Ramos (cell line): Measurements from ENCODE around the gene CTNNA3.

Source experiments
- in situ Hi-C: fragments of 300-500 bp; cut with MboI; formaldehyde crosslinking; loops from one replicate; pipeline ENCODE4 v1.14.3; 2022; ENCODE audit warnings: low sequenced_read_pairs; ENCODE audit not compliant: unreplicated experiment

The CTNNA3 gene

GRCh38 chr10:66792441-66792840 is 903.6 kb downstream of the CTNNA3 start:
- in situ Hi-C loops = no loop called here

GRCh38 chr10:66788178-66788987 is 907.6 kb downstream of the CTNNA3 start:
- in situ Hi-C loops = no loop called here

- in situ Hi-C loops = no loop called here
These were observed 909.3 kb downstream of the CTNNA3 start for GRCh38 chr10:66786709-66787108.

GRCh38 chr10:66784770-66785169 is 911.2 kb downstream of the CTNNA3 start:
- in situ Hi-C loops = no loop called here

GRCh38 chr10:66783316-66783715 is 912.7 kb downstream of the CTNNA3 start:
- in situ Hi-C loops = no loop called here

- in situ Hi-C loops = no loop called here
These were observed 913.2 kb downstream of the CTNNA3 start for GRCh38 chr10:66782776-66783175.

GRCh38 chr10:66782144-66782543 is 913.9 kb downstream of the CTNNA3 start:
- in situ Hi-C loops = no loop called here

- in situ Hi-C loops = no loop called here
These were observed 915.2 kb downstream of the CTNNA3 start for GRCh38 chr10:66780796-66781195.

- in situ Hi-C loops = no loop called here
These were observed 917.6 kb downstream of the CTNNA3 start for GRCh38 chr10:66778351-66778750.

- in situ Hi-C loops = no loop called here
These were observed 918.3 kb downstream of the CTNNA3 start for GRCh38 chr10:66777665-66778064.

- in situ Hi-C loops = no loop called here
These were observed 922.5 kb downstream of the CTNNA3 start for GRCh38 chr10:66773472-66773817.

- in situ Hi-C loops = no loop called here
These were observed 923.2 kb downstream of the CTNNA3 start for GRCh38 chr10:66772548-66773471.

GRCh38 chr10:66767707-66768106 is 928.3 kb downstream of the CTNNA3 start:
- in situ Hi-C loops = no loop called here

- in situ Hi-C loops = no loop called here
These were observed 933.7 kb downstream of the CTNNA3 start for GRCh38 chr10:66762218-66762729.

GRCh38 chr10:66760941-66761340 is 935.1 kb downstream of the CTNNA3 start:
- in situ Hi-C loops = no loop called here

GRCh38 chr10:66755474-66755873 is 940.5 kb downstream of the CTNNA3 start:
- in situ Hi-C loops = no loop called here

- in situ Hi-C loops = no loop called here
These were observed 943.3 kb downstream of the CTNNA3 start for GRCh38 chr10:66752714-66753113.

GRCh38 chr10:66748217-66748616 is 947.8 kb downstream of the CTNNA3 start:
- in situ Hi-C loops = no loop called here

- in situ Hi-C loops = no loop called here
These were observed 948.5 kb downstream of the CTNNA3 start for GRCh38 chr10:66747451-66747850.

- in situ Hi-C loops = no loop called here
These were observed 949.3 kb downstream of the CTNNA3 start for GRCh38 chr10:66746711-66747110.

GRCh38 chr10:66746246-66746645 is 949.7 kb downstream of the CTNNA3 start:
- in situ Hi-C loops = no loop called here
